B cell (primary cell): Measurements from ENCODE around the gene TRH. TPM values are rescaled to one million over a fixed set of nuclear protein-coding genes. Genes with fewer than 3 reads are reported as not detected.

Source experiments
- ATAC-seq: fragments of 200-7000 bp; cut with Tn5 transposase; one replicate; pipeline ENCODE4 v1.10.0; 2021; ENCODE audit warnings: low read depth, mild to moderate bottlenecking, moderate number of reproducible peaks, moderate library complexity
- CTCF ChIA-PET: fragments of 350-600 bp; sonication (Branson Sonifier 250); formaldehyde crosslinking; loops from one replicate; lab custom pipeline; 2021; ENCODE audit warnings: antibody characterized with exemption, inconsistent platforms; lab: Charles Lee
- POLR2A ChIA-PET: fragments of 350-600 bp; sonication (Branson Sonifier 250); formaldehyde crosslinking; loops from one replicate; lab custom pipeline; 2021; ENCODE audit warnings: antibody characterized with exemption; lab: Charles Lee
- DNase-seq: peaks from one replicate; pipeline ENCODE4 v3.0.0; 2013
- H2AFZ ChIP-seq: 2 replicates; pipeline ENCODE4 v1.6.1; 2012; ENCODE audit warnings: mild to moderate bottlenecking, low read depth, low read length; ENCODE audit not compliant: insufficient read depth, poor library complexity, severe bottlenecking
- H3K27ac ChIP-seq, 2 donors: 1 replicate in 1 of 2; 2 replicates in 1 of 2; pipeline ENCODE4 v1.5.1; 2012 to 2013; ENCODE audit warnings: low read length in 2 of 2, mild to moderate bottlenecking in 2 of 2, moderate library complexity in 1 of 2
- H3K27me3 ChIP-seq, 4 experiments: fragments of 200-600 bp in 1 of 4; sonication (generic) in 1 of 4; replicated peaks in 1 of 4; 1 replicate in 2 of 4; 2 replicates in 2 of 4; pipeline versions ENCODE4 v1.6.1 to v1.7.0; 2013 to 2016; ENCODE audit warnings: low read length in 3 of 4, mild to moderate bottlenecking in 2 of 4, mixed read lengths in 1 of 4, moderate library complexity in 1 of 4; ENCODE audit not compliant: insufficient read depth in 4 of 4, control insufficient read depth in 3 of 4; ENCODE audit errors: control extremely low read depth in 1 of 4
- H3K36me3 ChIP-seq, 2 experiments: replicated peaks in 1 of 2; 1 replicate in 1 of 2; 2 replicates in 1 of 2; pipeline versions ENCODE4 v1.6.1 to v1.7.1; 2013; ENCODE audit warnings: low read length in 1 of 2; ENCODE audit not compliant: insufficient read depth in 2 of 2, control insufficient read depth in 1 of 2; ENCODE audit errors: control extremely low read depth in 1 of 2, extremely low read depth in 1 of 2
- H3K4me1 ChIP-seq, 2 donors: fragments of 200-600 bp in 1 of 2; sonication (generic) in 1 of 2; 1 replicate in 1 of 2; 2 replicates in 1 of 2; pipeline versions ENCODE4 v1.5.1 to v1.6.1; 2013 to 2017; ENCODE audit warnings: low read length in 2 of 2; ENCODE audit not compliant: control insufficient read depth in 2 of 2, insufficient read depth in 2 of 2
- H3K4me2 ChIP-seq: replicated peaks from 2 replicates; pipeline ENCODE3; 2012; ENCODE audit warnings: mild to moderate bottlenecking, low read depth, low read length; ENCODE audit not compliant: poor library complexity, severe bottlenecking
- H3K4me3 ChIP-seq, 5 experiments: fragments of 200-600 bp in 1 of 5; sonication (generic) in 1 of 5; 1 replicate in 3 of 5; 2 replicates in 2 of 5; pipeline versions ENCODE4 v1.5.1 to v1.7.0; 2011 to 2016; ENCODE audit warnings: low read length in 4 of 5, mild to moderate bottlenecking in 4 of 5, low read depth in 2 of 5, control low read depth in 1 of 5, moderate library complexity in 1 of 5; ENCODE audit not compliant: insufficient read depth in 1 of 5; ENCODE audit errors: control extremely low read depth in 1 of 5, extremely low read depth in 1 of 5
- H3K79me2 ChIP-seq: fragments of 200-600 bp; sonication (generic); one replicate; pipeline ENCODE4 v1.6.0; 2016; ENCODE audit warnings: low read length; ENCODE audit not compliant: control insufficient read depth, insufficient read depth
- H3K9ac ChIP-seq: fragments of 200-600 bp; sonication (generic); 2 replicates; pipeline ENCODE4 v1.6.1; 2017; ENCODE audit warnings: mild to moderate bottlenecking, low read length, moderate library complexity
- H3K9me3 ChIP-seq, 3 donors: one replicate each; pipeline versions ENCODE4 v1.6.1 to v1.7.1; 2013; ENCODE audit warnings: low read length in 2 of 3; ENCODE audit not compliant: control insufficient read depth in 2 of 3, insufficient read depth in 1 of 3; ENCODE audit errors: control extremely low read depth in 1 of 3
- H4K20me1 ChIP-seq: 2 replicates; pipeline ENCODE4 v1.6.0; 2012; ENCODE audit warnings: mild to moderate bottlenecking, low read length; ENCODE audit not compliant: insufficient read depth, control insufficient read depth, poor library complexity, severe bottlenecking
- H3K27ac Mint-ChIP-seq: one replicate; pipeline ENCODE4 v1.8.0; 2021; ENCODE audit warnings: mixed read lengths
- H3K27me3 Mint-ChIP-seq: one replicate; pipeline ENCODE4 v1.8.0; 2021; ENCODE audit warnings: mixed read lengths
- H3K4me1 Mint-ChIP-seq: one replicate; pipeline ENCODE4 v1.8.0; 2021; ENCODE audit warnings: mixed read lengths
- H3K4me3 Mint-ChIP-seq: one replicate; pipeline ENCODE4 v1.8.0; 2021; ENCODE audit warnings: mixed read lengths
- H3K9me3 Mint-ChIP-seq: one replicate; pipeline ENCODE4 v1.8.0; 2022; ENCODE audit warnings: mixed read lengths; ENCODE audit not compliant: insufficient read depth
- CTCF ChIP-seq: fragments of 200-600 bp; IDR thresholded peaks from one replicate; pipeline ENCODE4 v1.8.0; 2022; ENCODE audit warnings: antibody characterized with exemption, mild to moderate bottlenecking
- EZH2 ChIP-seq: IDR thresholded peaks from 2 replicates; pipeline ENCODE4 v1.6.1; 2012; ENCODE audit warnings: borderline replicate concordance, low read depth, mild to moderate bottlenecking, moderate library complexity, low read length; ENCODE audit not compliant: insufficient read depth, poor library complexity, severe bottlenecking
- WGBS: methylation state at CpG from one replicate; pipeline ENCODE4 v1.1.5; 2013; ENCODE audit warnings: missing lambda C conversion rate; ENCODE audit not compliant: insufficient coverage; 5-methylcytosine and 5-hydroxymethylcytosine counted together
- intact Hi-C: fragments of 100-400 bp; cut with micrococcal nuclease; formaldehyde crosslinking; loops from one replicate; pipeline ENCODE4 v1.10.0; 2022
- polyA plus RNA-seq: library from polyadenylated mRNA; depleted of rRNA; stranded (reverse); fragments of >200 nt; gene quantifications from 2 replicates; pipeline ENCODE4 v1.2.3, GENCODE V29; 2012
- total RNA-seq, 2 donors: library from RNA; stranded (reverse); fragments of 120-200 nt in 1 of 2; gene quantifications; 1 replicate in 1 of 2; 2 replicates in 1 of 2; pipeline versions ENCODE4 v1.2.3 to v1.2.4, GENCODE V29; 2013 to 2022

The TRH gene
- total and polyA plus RNA-seq, 2 donors (not counting 1 experiment from before 2014, with no cell fraction given) = not detected

GRCh38 chr3:129952556-129953355 lies 21.8 kb upstream of the TRH start:
- no peaks in the 10 kb centered on the region for H3K36me3 ChIP-seq
- POLR2A ChIA-PET = no interaction called here
- H3K4me3 Mint-ChIP-seq = no peak overlapping the region
- intact Hi-C loops = no loop called here
- peaks cover 3 to 6% of the 10 kb centered on the region in 2 donors for H3K4me1 ChIP-seq
- 66% methylated on average over 5 of the region's 6 CpGs for WGBS
- no peaks in the 10 kb centered on the region for H4K20me1 ChIP-seq
- no peak overlapping the region for H3K4me3 ChIP-seq
- H3K27me3 ChIP-seq = no peaks in the 10 kb centered on the region
- H3K27ac ChIP-seq = no peak overlapping the region
- TF ChIP-seq CTCF = no peak
- no peak for TF ChIP-seq EZH2
- CTCF ChIA-PET = interaction anchor here (1.1 kb wide), 1 partner anchor 11 kb away, joined by 7 read pairs; no protein-coding TSS in a partner anchor
- no peaks in the 10 kb centered on the region for H3K9me3 Mint-ChIP-seq
- H3K27me3 Mint-ChIP-seq = peaks cover 7% of the 10 kb centered on the region
- H3K4me2 ChIP-seq = no peak overlapping the region
- H2AFZ ChIP-seq = no peak overlapping the region
- DNase-seq (no peak), ATAC-seq (no peak)
- no peaks in the 10 kb centered on the region for H3K9me3 ChIP-seq
- peaks cover 12% of the 10 kb centered on the region for H3K4me1 Mint-ChIP-seq
- no peak overlapping the region for H3K9ac ChIP-seq
- H3K79me2 ChIP-seq = no peaks in the 10 kb centered on the region
- no peak overlapping the region for H3K27ac Mint-ChIP-seq

- TF ChIP-seq CTCF = no peak
- no peak for TF ChIP-seq EZH2
- Histone ChIP-seq H3K27me3 (no peaks in the 10 kb centered on the region), H3K9me3 (no peaks in the 10 kb centered on the region), H3K9ac (no peak overlapping the region), H3K27ac (no peak overlapping the region), H3K4me3 (no peak overlapping the region), H3K4me2 (no peak overlapping the region), H3K79me2 (no peaks in the 10 kb centered on the region), H3K4me1 (peaks cover 3 to 6% of the 10 kb centered on the region in 2 donors), H3K36me3 (no peaks in the 10 kb centered on the region), H2AFZ (no peak overlapping the region), H4K20me1 (no peaks in the 10 kb centered on the region)
- no peak for ATAC-seq
- Mint-ChIP-seq H3K9me3 (no peaks in the 10 kb centered on the region), H3K4me3 (no peak overlapping the region), H3K4me1 (peaks cover 12% of the 10 kb centered on the region), H3K27ac (no peak overlapping the region), H3K27me3 (peaks cover 3% of the 10 kb centered on the region)
- intact Hi-C loops = no loop called here
- no peak for DNase-seq
- 84% methylated on average over 4 of the region's 5 CpGs for WGBS
- ChIA-PET POLR2A (no interaction called here), CTCF (no interaction called here)
Measured at GRCh38 chr3:129953621-129954020, 20.9 kb upstream of the TRH start.
